Tibial artery (tissue), 4 donors: ENCODE data around the gene KLF9.

Experiments used
- DNase-seq, 2 donors: peaks; one replicate each; pipeline ENCODE4 v3.0.0-alpha.2; 2019
- H3K27ac ChIP-seq, 2 donors: fragments of 200-600 bp; sonication (generic) in 1 of 2; 1 replicate in 1 of 2; 2 replicates in 1 of 2; pipeline ENCODE4 v1.5.1; 2018 to 2019; ENCODE audit warnings: mild to moderate bottlenecking in 1 of 2
- H3K27me3 ChIP-seq, 2 donors: fragments of 200-600 bp; sonication (generic) in 1 of 2; one replicate each; pipeline versions ENCODE4 v1.5.1 to v1.6.0; 2016 to 2019
- H3K36me3 ChIP-seq, 3 donors: fragments of 200-600 bp; sonication (generic) in 2 of 3; one replicate each; pipeline ENCODE4 v1.5.1; 2016 to 2019; ENCODE audit warnings: mild to moderate bottlenecking in 2 of 3
- H3K4me1 ChIP-seq, 4 donors: fragments of 200-600 bp; sonication (generic) in 2 of 4; 1 replicate in 3 of 4; 2 replicates in 1 of 4; pipeline ENCODE4 v1.5.1; 2016 to 2019
- H3K4me3 ChIP-seq, 2 donors: fragments of 200-600 bp; sonication (generic) in 1 of 2; 1 replicate in 1 of 2; 2 replicates in 1 of 2; pipeline ENCODE4 v1.5.1; 2018 to 2019; ENCODE audit warnings: mild to moderate bottlenecking in 2 of 2
- H3K9me3 ChIP-seq, 3 donors: fragments of 200-600 bp; sonication (generic) in 1 of 3; one replicate each; pipeline ENCODE4 v1.5.1; 2016 to 2019
- intact Hi-C: fragments of 100-400 bp; cut with DNase I; formaldehyde crosslinking; loops from one replicate; pipeline ENCODE4 v1.15.0; 2023; ENCODE audit warnings: low total_unique reads
- TF ChIP-seq, protein P1 (sequence below), 2 experiments: fragments of 200-600 bp in 1 of 2; fragments of 450-650 bp in 1 of 2; IDR thresholded peaks; one replicate each; pipeline ENCODE4 v1.5.1; 2017 to 2019; ENCODE audit warnings: antibody characterized with exemption in 2 of 2, mild to moderate bottlenecking in 1 of 2, moderate library complexity in 1 of 2

The KLF9 gene

DNA sequence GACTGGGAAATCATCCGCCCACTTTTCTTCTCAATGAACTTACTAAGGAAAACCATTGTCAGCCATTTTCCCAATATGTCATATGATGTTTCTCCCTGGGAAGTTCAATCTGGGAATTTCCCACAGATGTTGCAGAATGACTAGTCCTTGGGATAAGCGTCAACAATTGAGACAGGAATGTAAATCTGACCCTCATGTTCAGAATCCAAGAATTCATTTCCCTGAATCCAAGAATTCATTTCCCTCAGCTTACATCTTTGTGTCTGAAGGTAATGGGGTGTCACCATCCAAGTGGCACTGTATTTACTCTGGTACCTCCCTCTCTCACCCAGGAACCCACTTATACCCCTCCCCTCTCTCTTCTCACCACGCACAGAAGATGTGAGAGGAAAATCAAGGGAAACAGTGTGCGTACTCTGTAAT lies 7.4 kb downstream of the KLF9 start:
- TF ChIP-seq, protein P1, sequence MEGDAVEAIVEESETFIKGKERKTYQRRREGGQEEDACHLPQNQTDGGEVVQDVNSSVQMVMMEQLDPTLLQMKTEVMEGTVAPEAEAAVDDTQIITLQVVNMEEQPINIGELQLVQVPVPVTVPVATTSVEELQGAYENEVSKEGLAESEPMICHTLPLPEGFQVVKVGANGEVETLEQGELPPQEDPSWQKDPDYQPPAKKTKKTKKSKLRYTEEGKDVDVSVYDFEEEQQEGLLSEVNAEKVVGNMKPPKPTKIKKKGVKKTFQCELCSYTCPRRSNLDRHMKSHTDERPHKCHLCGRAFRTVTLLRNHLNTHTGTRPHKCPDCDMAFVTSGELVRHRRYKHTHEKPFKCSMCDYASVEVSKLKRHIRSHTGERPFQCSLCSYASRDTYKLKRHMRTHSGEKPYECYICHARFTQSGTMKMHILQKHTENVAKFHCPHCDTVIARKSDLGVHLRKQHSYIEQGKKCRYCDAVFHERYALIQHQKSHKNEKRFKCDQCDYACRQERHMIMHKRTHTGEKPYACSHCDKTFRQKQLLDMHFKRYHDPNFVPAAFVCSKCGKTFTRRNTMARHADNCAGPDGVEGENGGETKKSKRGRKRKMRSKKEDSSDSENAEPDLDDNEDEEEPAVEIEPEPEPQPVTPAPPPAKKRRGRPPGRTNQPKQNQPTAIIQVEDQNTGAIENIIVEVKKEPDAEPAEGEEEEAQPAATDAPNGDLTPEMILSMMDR (IDR thresholded peaks at IDR 0.05), result no peak
- Histone ChIP-seq H3K36me3 (peaks cover 0 to 9% (median 8%) of the 10 kb centered on the region in 3 donors), H3K9me3 (no peaks in the 10 kb centered on the region), H3K27ac (peak overlapping the region; percentile 69), H3K27me3 (no peaks in the 10 kb centered on the region), H3K4me1 (peaks cover 0 to 79% (median 68%) of the 10 kb centered on the region in 4 donors), H3K4me3 (peak overlapping the region; percentile 34)
- no peak for DNase-seq
- intact Hi-C loops, result loop anchor here (10.0 kb wide), 1 partner anchor 52 kb away; no protein-coding TSS in a partner anchor

DNA sequence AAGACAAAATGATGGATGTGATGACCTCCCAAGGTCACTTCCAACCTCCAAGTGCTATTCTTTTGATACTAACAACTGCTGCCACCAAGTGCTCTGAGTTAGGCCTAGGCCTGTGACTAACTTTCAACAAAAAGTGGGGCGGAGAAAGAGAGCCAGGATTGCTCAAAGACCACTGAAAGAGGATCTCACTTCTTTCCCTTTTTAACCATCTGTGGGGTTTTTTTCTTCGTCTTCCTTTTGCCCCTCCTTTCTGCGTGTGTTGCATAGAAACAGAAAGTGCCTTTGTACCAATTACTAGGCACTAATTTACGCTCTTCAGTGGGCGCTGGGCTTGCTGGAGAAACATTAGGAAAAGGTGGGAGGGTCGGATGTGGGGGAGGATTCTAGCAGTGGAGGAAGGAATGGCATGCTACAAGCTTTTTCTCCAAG lies 8.0 kb downstream of the KLF9 start:
- Histone ChIP-seq H3K9me3 (no peaks in the 10 kb centered on the region), H3K27me3 (no peaks in the 10 kb centered on the region), H3K4me3 (peak overlapping the region; percentile 34), H3K36me3 (peaks cover 0 to 9% (median 8%) of the 10 kb centered on the region in 3 donors), H3K27ac (peak overlapping the region; percentile 69), H3K4me1 (peaks cover 0 to 85% (median 74%) of the 10 kb centered on the region in 4 donors)
- intact Hi-C loops, result loop anchor here (10.0 kb wide), 1 partner anchor 52 kb away; no protein-coding TSS in a partner anchor
- TF ChIP-seq, protein P1 (IDR thresholded peaks at IDR 0.05), result no peak
- DNase-seq, result no peak

DNA sequence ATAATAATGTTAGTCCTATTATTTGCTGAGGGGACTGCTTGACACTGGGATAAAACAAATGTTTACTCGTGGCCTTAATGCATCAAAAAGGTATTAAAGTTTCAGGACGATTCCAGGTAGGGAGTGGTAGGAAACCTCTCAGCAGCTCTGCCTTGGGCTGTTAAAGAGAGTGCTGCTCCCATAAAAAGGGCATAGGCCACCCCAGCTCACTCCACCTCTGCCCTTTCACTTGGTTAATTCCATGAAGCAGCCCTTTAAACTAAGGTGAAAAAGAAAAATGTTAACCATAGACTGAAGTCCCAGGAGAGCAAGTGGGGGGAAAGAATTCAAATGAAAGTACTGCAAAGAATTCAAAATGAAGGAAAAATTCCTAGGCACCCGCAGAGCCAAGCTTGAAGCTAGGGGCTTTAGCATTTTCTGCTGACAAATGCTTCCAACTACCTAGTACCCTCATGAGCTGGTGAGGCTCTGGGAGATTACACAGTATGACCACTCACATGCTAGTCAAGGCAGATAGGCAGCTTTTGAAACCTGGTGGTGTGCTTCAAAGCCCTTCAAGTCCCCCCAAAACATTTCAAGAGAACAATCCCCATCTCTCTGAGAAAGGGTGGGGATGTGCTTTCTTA lies 8.5 kb downstream of the KLF9 start:
- Histone ChIP-seq H3K27ac (peak overlapping the region; percentile 69), H3K36me3 (peaks cover 0 to 9% (median 8%) of the 10 kb centered on the region in 3 donors), H3K9me3 (no peaks in the 10 kb centered on the region), H3K4me1 (peaks cover 0 to 90% (median 79%) of the 10 kb centered on the region in 4 donors), H3K4me3 (peak overlapping the region; percentile 34), H3K27me3 (no peaks in the 10 kb centered on the region)
- no peak for DNase-seq
- intact Hi-C loops, result loop anchor here (10.0 kb wide), 1 partner anchor 51 kb away; no protein-coding TSS in a partner anchor
- TF ChIP-seq, protein P1 (IDR thresholded peaks at IDR 0.05), result no peak

DNA sequence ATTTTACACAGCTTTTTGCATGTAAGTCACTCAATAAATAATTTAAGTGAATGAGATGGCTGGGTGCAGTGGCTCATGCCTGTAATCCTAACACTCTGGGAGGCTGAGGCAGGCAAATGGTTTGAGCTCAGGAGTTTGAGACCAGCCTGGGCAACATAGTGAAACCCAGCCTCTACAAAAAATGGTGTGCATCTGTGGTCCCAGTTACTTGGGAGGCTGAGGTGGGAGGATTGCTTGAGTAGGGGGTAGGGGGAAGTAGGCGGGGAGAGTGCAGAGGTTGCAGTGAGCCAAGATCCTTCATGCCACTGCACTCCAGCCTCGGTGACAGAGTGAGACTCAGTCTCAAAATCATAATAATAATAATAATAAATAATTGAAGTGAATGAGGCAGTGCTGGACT lies 10.2 kb downstream of the KLF9 start:
- peak overlapping the region; percentile 27 to 34 for H3K4me3 ChIP-seq
- H3K27ac ChIP-seq, result peak overlapping the region; percentile 69
- H3K36me3 ChIP-seq, result peaks cover 0 to 8% (median 5%) of the 10 kb centered on the region in 3 donors
- intact Hi-C loops, result loop anchor here (10.0 kb wide), 1 partner anchor 49 kb away; no protein-coding TSS in a partner anchor
- no peaks in the 10 kb centered on the region for H3K27me3 ChIP-seq
- H3K9me3 ChIP-seq, result no peaks in the 10 kb centered on the region
- TF ChIP-seq, protein P1 (IDR thresholded peaks at IDR 0.05), result no peak
- H3K4me1 ChIP-seq, result peaks cover 0 to 98% (median 90%) of the 10 kb centered on the region in 4 donors
- DNase-seq, result no peak

DNA sequence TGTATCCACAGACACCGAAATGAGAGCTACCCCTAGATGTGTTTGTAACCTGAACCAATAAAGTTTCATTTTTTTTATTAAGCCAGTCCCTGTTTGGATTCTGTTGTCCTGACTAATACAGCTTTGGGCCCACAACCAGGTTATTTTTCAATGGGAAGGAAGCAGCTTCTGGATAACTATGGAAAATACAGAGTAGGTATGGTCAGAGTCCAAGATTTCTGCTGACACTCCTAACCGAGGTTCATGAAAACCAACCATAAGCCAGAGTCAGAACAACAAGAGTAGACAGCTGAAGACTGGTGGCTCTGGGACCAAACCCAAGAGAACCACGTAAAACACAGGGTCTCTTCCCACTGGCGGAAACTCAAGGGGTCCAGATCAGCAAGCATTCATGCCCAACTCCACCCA lies 10.8 kb downstream of the KLF9 start:
- Histone ChIP-seq H3K4me1 (peaks cover 0 to 100% (median 94%) of the 10 kb centered on the region in 4 donors), H3K27ac (peak overlapping the region; percentile 69), H3K9me3 (no peaks in the 10 kb centered on the region), H3K27me3 (no peaks in the 10 kb centered on the region), H3K4me3 (peak overlapping the region; percentile 27 to 34), H3K36me3 (peaks cover 0 to 8% (median 5%) of the 10 kb centered on the region in 3 donors)
- TF ChIP-seq, protein P1 (IDR thresholded peaks at IDR 0.05), result no peak
- intact Hi-C loops, result loop anchor here (10.0 kb wide), 1 partner anchor 49 kb away; no protein-coding TSS in a partner anchor
- DNase-seq, result no peak
